HepG2 (cell line): ENCODE measurements around the gene CDK2AP2. TPM values are rescaled to one million over a fixed set of nuclear protein-coding genes. Genes with fewer than 3 reads are reported as not detected.

ENCODE experiments used
- CC2D1A ChIP-seq: sonication (generic); formaldehyde crosslinking; IDR thresholded peaks from 2 replicates; pipeline ENCODE4 v1.8.1; 2023; ENCODE audit warnings: mild to moderate bottlenecking, missing genetic modification reagents
- MEIS2 ChIP-seq: sonication (generic); formaldehyde crosslinking; IDR thresholded peaks from 2 replicates; pipeline ENCODE4 v1.9.0; 2021; ENCODE audit warnings: mild to moderate bottlenecking, missing genetic modification reagents
- NR2F2 ChIP-seq: IDR thresholded peaks from 2 replicates; pipeline ENCODE4 v1.6.1; 2012; ENCODE audit warnings: low read depth, inconsistent platforms, borderline replicate concordance
- PITX1 ChIP-seq: sonication (generic); formaldehyde crosslinking; IDR thresholded peaks from 2 replicates; pipeline ENCODE4 v1.5.1; 2020; ENCODE audit warnings: mild to moderate bottlenecking, missing genetic modification reagents
- REL ChIP-seq: sonication (generic); formaldehyde crosslinking; conservative IDR thresholded peaks from 2 replicates; pipeline ENCODE4 v1.8.0; 2022; ENCODE audit warnings: mild to moderate bottlenecking, missing genetic modification reagents, moderate library complexity
- SAFB2 ChIP-seq: sonication (generic); formaldehyde crosslinking; IDR thresholded peaks from 2 replicates; pipeline ENCODE4 v1.5.1; 2020; ENCODE audit warnings: missing genetic modification reagents, low read depth, mild to moderate bottlenecking, borderline replicate concordance
- SMC3 ChIP-seq: IDR thresholded peaks from 2 replicates; pipeline ENCODE4 v1.6.1; 2011; ENCODE audit warnings: low read length, improper control_type of control experiment
- SOX13 ChIP-seq, 3 experiments: fragments of 450-650 bp in 1 of 3; sonication (generic) in 1 of 3; formaldehyde crosslinking in 1 of 3; IDR thresholded peaks in 2 of 3; conservative IDR thresholded peaks in 1 of 3; 2 replicates each; pipeline versions ENCODE4 v1.5.0 to v1.6.1; 2016 to 2020; ENCODE audit warnings: antibody characterized with exemption in 1 of 3, mild to moderate bottlenecking in 1 of 3, missing compliant biosample characterization in 1 of 3, missing genetic modification reagents in 1 of 3, moderate library complexity in 1 of 3
- THYN1 ChIP-seq: sonication (generic); formaldehyde crosslinking; IDR thresholded peaks from 2 replicates; pipeline ENCODE4 v1.8.1; 2023; ENCODE audit warnings: low read depth, mild to moderate bottlenecking, moderate library complexity, missing genetic modification reagents, borderline replicate concordance
- ZBTB1 ChIP-seq: sonication (generic); formaldehyde crosslinking; IDR thresholded peaks from 2 replicates; pipeline ENCODE4 v1.4.0; 2020; ENCODE audit warnings: missing genetic modification reagents, borderline replicate concordance
- ZEB1 ChIP-seq: IDR thresholded peaks from 2 replicates; pipeline ENCODE4 v1.6.1; 2012; ENCODE audit warnings: mild to moderate bottlenecking, low read depth, inconsistent platforms; ENCODE audit not compliant: insufficient replicate concordance
- ZNF234 ChIP-seq: sonication (generic); formaldehyde crosslinking; conservative IDR thresholded peaks from 2 replicates; pipeline ENCODE4 v1.5.1; 2020; ENCODE audit warnings: mild to moderate bottlenecking, missing genetic modification reagents
- ZNF274 ChIP-seq: sonication (generic); formaldehyde crosslinking; IDR thresholded peaks from 2 replicates; pipeline ENCODE4 v1.5.1; 2020; ENCODE audit warnings: mild to moderate bottlenecking, missing genetic modification reagents
- ZSCAN25 ChIP-seq: sonication (generic); formaldehyde crosslinking; IDR thresholded peaks from 2 replicates; pipeline ENCODE4 v1.8.0; 2022; ENCODE audit warnings: mild to moderate bottlenecking, missing genetic modification reagents
- polyA plus RNA-seq, 8 experiments: library from polyadenylated mRNA; depleted of rRNA in 3 of 8; stranded (reverse) in 7 of 8; unstranded in 1 of 8; fragments of >200 nt; fragmentation: Illumina TruSeq in 4 of 8; extraction: Trizol in 4 of 8; gene quantifications; 2 replicates each; pipeline versions ENCODE4 v1.2.1 to v1.2.3, GENCODE V29; 2011 to 2016; ENCODE audit warnings: low read depth in 4 of 8, missing spikeins in 1 of 8, mixed read lengths in 1 of 8; ENCODE audit not compliant: insufficient read depth in 1 of 8
- total RNA-seq, 5 experiments: library from RNA; depleted of rRNA; stranded (reverse); fragments of >200 nt; fragmentation: Illumina TruSeq; extraction: Trizol; gene quantifications; 2 replicates each; pipeline ENCODE4 v1.2.3, GENCODE V29; 2016; ENCODE audit warnings: low read depth in 1 of 5
- TF ChIP-seq, protein P1 (sequence below): sonication (generic); formaldehyde crosslinking; IDR thresholded peaks from 2 replicates; pipeline ENCODE4 v1.5.1; 2020; ENCODE audit warnings: missing genetic modification reagents, mild to moderate bottlenecking, borderline replicate concordance
- TF ChIP-seq, protein P2 (sequence below): sonication (generic); formaldehyde crosslinking; IDR thresholded peaks from 2 replicates; pipeline ENCODE4 v1.5.1; 2020; ENCODE audit warnings: mild to moderate bottlenecking, missing genetic modification reagents, moderate library complexity
- TF ChIP-seq, protein P3 (sequence below): IDR thresholded peaks from 2 replicates; pipeline ENCODE4 v1.6.1; 2012; ENCODE audit warnings: inconsistent platforms
- TF ChIP-seq, protein P4 (sequence below): sonication (generic); formaldehyde crosslinking; conservative IDR thresholded peaks from 2 replicates; pipeline ENCODE4 v1.8.1; 2023; ENCODE audit warnings: missing genetic modification reagents
- TF ChIP-seq, protein P5 (sequence below): sonication (generic); formaldehyde crosslinking; IDR thresholded peaks from 2 replicates; pipeline ENCODE4 v1.5.1; 2020; ENCODE audit warnings: mild to moderate bottlenecking, moderate library complexity, missing genetic modification reagents

Gene CDK2AP2
- total and polyA plus RNA-seq, 2 of the 13 experiments (the other 11 are each of a cell fraction or from before 2014, with no cell fraction given): 15.0 to 23.2 TPM

DNA sequence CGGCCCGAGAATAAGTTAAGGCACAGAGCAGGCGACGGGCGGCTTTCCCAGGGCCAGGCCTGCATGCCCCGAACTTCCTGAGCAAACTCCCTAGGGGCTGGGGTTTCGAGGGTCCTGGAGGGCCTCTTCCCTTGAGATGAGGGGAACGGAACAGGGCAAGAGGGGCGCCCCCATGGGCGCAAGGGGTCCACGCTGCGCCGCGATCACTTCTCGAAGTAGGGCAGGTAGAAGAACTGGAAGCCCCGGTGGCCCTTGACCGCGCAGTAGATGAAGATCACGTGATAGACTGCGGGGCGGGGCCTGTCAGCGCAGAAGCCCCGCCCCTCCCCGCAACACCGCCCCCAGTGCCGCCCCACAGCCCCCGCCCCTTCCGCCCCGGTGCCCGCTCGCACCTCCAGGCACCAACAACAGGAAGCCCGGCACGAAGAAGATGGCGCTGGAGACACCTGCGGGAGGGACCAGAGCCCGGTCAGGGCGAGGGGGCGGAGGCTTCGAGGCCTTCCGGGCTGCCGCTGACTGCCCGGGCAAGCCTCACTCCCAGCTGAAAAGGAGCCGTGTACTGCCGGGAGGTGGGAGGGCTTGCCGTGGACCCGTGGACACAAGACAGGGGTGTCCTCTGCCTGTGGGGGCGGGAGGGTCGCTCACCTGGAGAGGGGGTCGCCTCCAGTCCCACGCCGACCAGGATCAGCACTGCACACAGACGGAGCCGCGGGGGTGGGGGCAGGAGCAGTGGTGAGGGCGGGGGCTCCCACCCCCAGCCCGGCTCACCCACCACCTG is 43.4 kb downstream of the CDK2AP2 start (continued):
- TF ChIP-seq, protein P1, sequence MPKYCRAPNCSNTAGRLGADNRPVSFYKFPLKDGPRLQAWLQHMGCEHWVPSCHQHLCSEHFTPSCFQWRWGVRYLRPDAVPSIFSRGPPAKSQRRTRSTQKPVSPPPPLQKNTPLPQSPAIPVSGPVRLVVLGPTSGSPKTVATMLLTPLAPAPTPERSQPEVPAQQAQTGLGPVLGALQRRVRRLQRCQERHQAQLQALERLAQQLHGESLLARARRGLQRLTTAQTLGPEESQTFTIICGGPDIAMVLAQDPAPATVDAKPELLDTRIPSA (CRISPR knock-in tag): peak; percentile 68; the same call in 1 of the 2 replicates
- 0 out of 2 replicates have a peak, but pooled peaks have one; percentile 54 for TF ChIP-seq ZNF234 (CRISPR knock-in tag)
- TF ChIP-seq SAFB2 (CRISPR knock-in tag): peak; percentile 30; the same call in 1 of the 2 replicates
- TF ChIP-seq CC2D1A (CRISPR knock-in tag): 0 out of 2 replicates have a peak, but pooled peaks have one; percentile 13
- TF ChIP-seq NR2F2: peak; percentile 33; the same call in 1 of the 2 replicates
- TF ChIP-seq, protein P2, sequence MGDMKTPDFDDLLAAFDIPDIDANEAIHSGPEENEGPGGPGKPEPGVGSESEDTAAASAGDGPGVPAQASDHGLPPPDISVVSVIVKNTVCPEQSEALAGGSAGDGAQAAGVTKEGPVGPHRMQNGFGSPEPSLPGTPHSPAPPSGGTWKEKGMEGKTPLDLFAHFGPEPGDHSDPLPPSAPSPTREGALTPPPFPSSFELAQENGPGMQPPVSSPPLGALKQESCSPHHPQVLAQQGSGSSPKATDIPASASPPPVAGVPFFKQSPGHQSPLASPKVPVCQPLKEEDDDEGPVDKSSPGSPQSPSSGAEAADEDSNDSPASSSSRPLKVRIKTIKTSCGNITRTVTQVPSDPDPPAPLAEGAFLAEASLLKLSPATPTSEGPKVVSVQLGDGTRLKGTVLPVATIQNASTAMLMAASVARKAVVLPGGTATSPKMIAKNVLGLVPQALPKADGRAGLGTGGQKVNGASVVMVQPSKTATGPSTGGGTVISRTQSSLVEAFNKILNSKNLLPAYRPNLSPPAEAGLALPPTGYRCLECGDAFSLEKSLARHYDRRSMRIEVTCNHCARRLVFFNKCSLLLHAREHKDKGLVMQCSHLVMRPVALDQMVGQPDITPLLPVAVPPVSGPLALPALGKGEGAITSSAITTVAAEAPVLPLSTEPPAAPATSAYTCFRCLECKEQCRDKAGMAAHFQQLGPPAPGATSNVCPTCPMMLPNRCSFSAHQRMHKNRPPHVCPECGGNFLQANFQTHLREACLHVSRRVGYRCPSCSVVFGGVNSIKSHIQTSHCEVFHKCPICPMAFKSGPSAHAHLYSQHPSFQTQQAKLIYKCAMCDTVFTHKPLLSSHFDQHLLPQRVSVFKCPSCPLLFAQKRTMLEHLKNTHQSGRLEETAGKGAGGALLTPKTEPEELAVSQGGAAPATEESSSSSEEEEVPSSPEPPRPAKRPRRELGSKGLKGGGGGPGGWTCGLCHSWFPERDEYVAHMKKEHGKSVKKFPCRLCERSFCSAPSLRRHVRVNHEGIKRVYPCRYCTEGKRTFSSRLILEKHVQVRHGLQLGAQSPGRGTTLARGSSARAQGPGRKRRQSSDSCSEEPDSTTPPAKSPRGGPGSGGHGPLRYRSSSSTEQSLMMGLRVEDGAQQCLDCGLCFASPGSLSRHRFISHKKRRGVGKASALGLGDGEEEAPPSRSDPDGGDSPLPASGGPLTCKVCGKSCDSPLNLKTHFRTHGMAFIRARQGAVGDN: peak; percentile 88
- peak; percentile 38; the same call in 1 of the 2 replicates for TF ChIP-seq ZNF274 (CRISPR knock-in tag)
- no peak for TF ChIP-seq SMC3
- TF ChIP-seq, protein P3, sequence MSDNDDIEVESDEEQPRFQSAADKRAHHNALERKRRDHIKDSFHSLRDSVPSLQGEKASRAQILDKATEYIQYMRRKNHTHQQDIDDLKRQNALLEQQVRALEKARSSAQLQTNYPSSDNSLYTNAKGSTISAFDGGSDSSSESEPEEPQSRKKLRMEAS: peak; percentile 40; the same call in 1 of the 2 replicates
- TF ChIP-seq, protein P4, sequence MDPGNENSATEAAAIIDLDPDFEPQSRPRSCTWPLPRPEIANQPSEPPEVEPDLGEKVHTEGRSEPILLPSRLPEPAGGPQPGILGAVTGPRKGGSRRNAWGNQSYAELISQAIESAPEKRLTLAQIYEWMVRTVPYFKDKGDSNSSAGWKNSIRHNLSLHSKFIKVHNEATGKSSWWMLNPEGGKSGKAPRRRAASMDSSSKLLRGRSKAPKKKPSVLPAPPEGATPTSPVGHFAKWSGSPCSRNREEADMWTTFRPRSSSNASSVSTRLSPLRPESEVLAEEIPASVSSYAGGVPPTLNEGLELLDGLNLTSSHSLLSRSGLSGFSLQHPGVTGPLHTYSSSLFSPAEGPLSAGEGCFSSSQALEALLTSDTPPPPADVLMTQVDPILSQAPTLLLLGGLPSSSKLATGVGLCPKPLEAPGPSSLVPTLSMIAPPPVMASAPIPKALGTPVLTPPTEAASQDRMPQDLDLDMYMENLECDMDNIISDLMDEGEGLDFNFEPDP (CRISPR knock-in tag): no peak
- 0 out of 2 replicates have a peak, but pooled peaks have one; percentile 16 for TF ChIP-seq MEIS2 (CRISPR knock-in tag)
- TF ChIP-seq REL (CRISPR knock-in tag): peak; percentile 89; the same call in 1 of the 2 replicates
- no peak for TF ChIP-seq THYN1 (CRISPR knock-in tag)
- peak; percentile 38; the same call in 1 of the 2 replicates for TF ChIP-seq PITX1
- TF ChIP-seq, protein P5, sequence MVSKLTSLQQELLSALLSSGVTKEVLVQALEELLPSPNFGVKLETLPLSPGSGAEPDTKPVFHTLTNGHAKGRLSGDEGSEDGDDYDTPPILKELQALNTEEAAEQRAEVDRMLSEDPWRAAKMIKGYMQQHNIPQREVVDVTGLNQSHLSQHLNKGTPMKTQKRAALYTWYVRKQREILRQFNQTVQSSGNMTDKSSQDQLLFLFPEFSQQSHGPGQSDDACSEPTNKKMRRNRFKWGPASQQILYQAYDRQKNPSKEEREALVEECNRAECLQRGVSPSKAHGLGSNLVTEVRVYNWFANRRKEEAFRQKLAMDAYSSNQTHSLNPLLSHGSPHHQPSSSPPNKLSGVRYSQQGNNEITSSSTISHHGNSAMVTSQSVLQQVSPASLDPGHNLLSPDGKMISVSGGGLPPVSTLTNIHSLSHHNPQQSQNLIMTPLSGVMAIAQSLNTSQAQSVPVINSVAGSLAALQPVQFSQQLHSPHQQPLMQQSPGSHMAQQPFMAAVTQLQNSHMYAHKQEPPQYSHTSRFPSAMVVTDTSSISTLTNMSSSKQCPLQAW (CRISPR knock-in tag): peak; percentile 43; the same call in 1 of the 2 replicates
- no peak; the same call in 1 of the 2 replicates for TF ChIP-seq ZSCAN25
- no peak for TF ChIP-seq SOX13 (IDR thresholded peaks at IDR 0.05)
- 0 out of 4 replicates have a peak, but pooled peaks of 1 of the 2 experiments have one; percentile 18 for TF ChIP-seq SOX13 (CRISPR knock-in tag; conservative IDR thresholded peaks at IDR 0.05 in 1 of 2, IDR thresholded peaks at IDR 0.05 in 1 of 2)
- no peak for TF ChIP-seq ZBTB1 (CRISPR knock-in tag)
- TF ChIP-seq ZEB1: no peak
